Measurements from ENCODE around the gene ADSL.

GRCh38 chr22:40433416-40434090 lies 87.3 kb downstream of the ADSL start:
- TF ChIP-seq POLR2A (IDR thresholded peaks at IDR 0.05) (no peak), CTCF (IDR thresholded peaks at IDR 0.05) (no peak)
